Mesendoderm (in vitro differentiated cells): ENCODE results near the gene PRKD1.
A peak's percentile ranks its signal among the peaks of the same experiment; 100 is the strongest.

Experiments used
- DNase-seq: peaks from one replicate; pipeline ENCODE4 v3.0.0; 2013
- H2AK5ac ChIP-seq: 2 replicates; pipeline ENCODE4 v1.6.1; 2013; ENCODE audit warnings: low read length, inconsistent platforms
- H2BK120ac ChIP-seq: 2 replicates; pipeline ENCODE4 v1.6.1; 2013; ENCODE audit warnings: low read depth, mild to moderate bottlenecking, low read length, moderate library complexity, mixed read lengths
- H2BK15ac ChIP-seq: replicated peaks from 2 replicates; pipeline ENCODE4 v1.6.1; 2013; ENCODE audit warnings: low read depth, mild to moderate bottlenecking, moderate library complexity
- H2BK5ac ChIP-seq: 2 replicates; pipeline ENCODE4 v1.6.1; 2013; ENCODE audit warnings: low read length, inconsistent platforms
- H3K18ac ChIP-seq: 2 replicates; pipeline ENCODE4 v1.6.1; 2013; ENCODE audit warnings: mild to moderate bottlenecking, low read length, mixed read lengths
- H3K23ac ChIP-seq: one replicate; pipeline ENCODE4 v1.6.1; 2013; ENCODE audit warnings: low read length
- H3K27ac ChIP-seq: 2 replicates; pipeline ENCODE4 v1.5.1; 2013; ENCODE audit warnings: low read depth, mild to moderate bottlenecking, inconsistent platforms, low read length, moderate library complexity
- H3K27me3 ChIP-seq: 2 replicates; pipeline ENCODE4 v1.6.1; 2013; ENCODE audit warnings: low read length, control low read depth, mild to moderate bottlenecking, inconsistent platforms; ENCODE audit not compliant: insufficient read depth, poor library complexity
- H3K36me3 ChIP-seq: 2 replicates; pipeline ENCODE4 v1.6.1; 2013; ENCODE audit warnings: low read length, inconsistent platforms; ENCODE audit not compliant: control insufficient read depth, insufficient read depth
- H3K4ac ChIP-seq: one replicate; pipeline ENCODE4 v1.6.1; 2013; ENCODE audit warnings: low read depth, mild to moderate bottlenecking, low read length, moderate library complexity
- H3K4me1 ChIP-seq: 2 replicates; pipeline ENCODE4 v1.6.1; 2013; ENCODE audit warnings: low read depth, low read length, inconsistent platforms; ENCODE audit not compliant: control insufficient read depth
- H3K4me2 ChIP-seq: 2 replicates; pipeline ENCODE4 v1.6.1; 2013; ENCODE audit warnings: low read length
- H3K4me3 ChIP-seq: 2 replicates; pipeline ENCODE4 v1.5.1; 2013; ENCODE audit warnings: mild to moderate bottlenecking, low read length
- H3K56ac ChIP-seq: one replicate; pipeline ENCODE4 v1.6.1; 2013; ENCODE audit warnings: low read length
- H3K79me1 ChIP-seq: 2 replicates; pipeline ENCODE4 v1.6.1; 2013; ENCODE audit warnings: low read length, inconsistent platforms
- H3K79me2 ChIP-seq: 2 replicates; pipeline ENCODE4 v1.6.1; 2013; ENCODE audit warnings: mild to moderate bottlenecking, low read length; ENCODE audit not compliant: control insufficient read depth, insufficient read depth
- H3K9ac ChIP-seq: 2 replicates; pipeline ENCODE4 v1.6.1; 2013; ENCODE audit warnings: low read length, inconsistent platforms
- H4K5ac ChIP-seq: one replicate; pipeline ENCODE4 v1.6.1; 2013; ENCODE audit warnings: low read length
- H4K8ac ChIP-seq: one replicate; pipeline ENCODE4 v1.6.1; 2013; ENCODE audit warnings: low read depth, mild to moderate bottlenecking, control low read depth, low read length, moderate library complexity
- WGBS: extraction: QIAGEN DNeasy Blood & Tissue Kit; methylation state at CpG from one replicate; pipeline ENCODE4 v1.1.7; 2013; ENCODE audit warnings: low lambda C conversion rate, missing lambda C conversion rate; ENCODE audit not compliant: insufficient coverage; ENCODE audit errors: extremely low coverage; 5-methylcytosine and 5-hydroxymethylcytosine counted together

Gene PRKD1

DNA sequence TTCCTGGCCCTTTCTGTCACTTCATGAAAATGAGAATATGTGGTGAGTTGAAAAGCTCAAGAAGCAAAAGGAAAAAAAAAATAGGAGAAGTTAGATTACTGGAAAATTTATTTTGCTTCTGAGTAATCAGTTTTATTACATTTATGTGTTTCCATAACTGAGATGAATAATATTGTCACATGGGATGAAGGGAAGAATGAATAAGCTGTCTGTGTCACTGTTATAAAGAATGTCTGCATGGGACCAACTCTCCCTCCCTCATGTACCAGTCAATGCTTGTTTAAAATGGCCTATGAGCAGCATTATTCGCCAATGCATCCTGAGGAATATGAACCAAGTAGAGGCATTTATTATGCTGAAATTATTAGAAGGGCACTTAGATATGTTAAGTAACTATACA lies 246.3 kb downstream of the PRKD1 start:
- Histone ChIP-seq H4K8ac (no peak overlapping the region), H3K4me3 (no peak overlapping the region), H3K4me2 (no peak overlapping the region), H2BK5ac (no peak overlapping the region), H2BK15ac (no peak overlapping the region), H3K56ac (no peak overlapping the region), H3K79me2 (no peaks in the 10 kb centered on the region), H2BK120ac (no peak overlapping the region), H3K79me1 (no peaks in the 10 kb centered on the region), H3K9ac (no peak overlapping the region), H3K36me3 (no peaks in the 10 kb centered on the region), H4K5ac (no peak overlapping the region), H3K4ac (no peak overlapping the region), H2AK5ac (no peak overlapping the region), H3K18ac (no peak overlapping the region), H3K27me3 (no peaks in the 10 kb centered on the region), H3K4me1 (no peaks in the 10 kb centered on the region), H3K23ac (no peak overlapping the region), H3K27ac (no peak overlapping the region)
- no CpG with 5 or more reads among the region's 1 CpG for WGBS
- DNase-seq: no peak

DNA sequence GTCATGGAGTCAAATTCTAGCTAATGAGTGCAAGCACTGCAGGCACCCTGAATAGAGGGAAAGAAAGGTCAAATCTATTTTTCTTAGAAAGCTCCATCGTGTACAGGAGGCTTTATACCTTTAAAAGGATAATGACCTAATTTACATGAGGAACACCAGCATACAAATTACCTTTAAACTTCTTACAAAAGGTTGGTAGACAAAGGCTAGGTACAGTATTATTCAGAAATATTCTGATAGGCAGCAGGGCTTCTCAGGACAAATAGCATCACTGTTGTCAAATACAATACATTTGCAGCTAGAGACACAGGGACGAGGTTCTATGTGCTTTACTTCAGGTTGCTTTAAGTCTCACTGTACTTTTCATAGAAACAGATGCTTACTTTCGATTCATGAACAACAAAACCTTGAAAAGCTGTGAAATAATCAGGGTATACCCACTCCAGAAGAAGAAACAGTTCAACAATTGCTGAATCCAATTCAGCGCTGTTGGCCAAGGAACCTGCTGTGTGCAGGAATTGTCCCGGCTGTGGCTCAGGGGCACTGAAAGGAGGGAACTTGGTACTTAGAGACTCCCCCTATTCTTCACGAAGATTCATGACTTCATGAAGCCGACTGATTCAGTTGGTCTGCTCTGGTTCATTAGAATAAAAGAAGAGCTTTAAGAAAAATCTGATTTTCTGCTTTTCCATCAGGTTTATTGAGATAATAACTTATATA lies 252.9 kb downstream of the PRKD1 start:
- Histone ChIP-seq H3K56ac (no peak overlapping the region), H3K79me1 (no peaks in the 10 kb centered on the region), H3K4ac (no peak overlapping the region), H3K27ac (no peak overlapping the region), H2BK15ac (no peak overlapping the region), H3K4me3 (no peak overlapping the region), H3K36me3 (no peaks in the 10 kb centered on the region), H4K5ac (no peak overlapping the region), H3K23ac (no peak overlapping the region), H2BK5ac (no peak overlapping the region), H2AK5ac (no peak overlapping the region), H3K79me2 (no peaks in the 10 kb centered on the region), H3K18ac (no peak overlapping the region), H4K8ac (no peak overlapping the region), H3K27me3 (no peaks in the 10 kb centered on the region), H3K4me1 (no peaks in the 10 kb centered on the region), H3K9ac (no peak overlapping the region), H3K4me2 (no peak overlapping the region), H2BK120ac (no peak overlapping the region)
- WGBS: no CpG with 5 or more reads among the region's 7 CpGs
- DNase-seq: no peak

GRCh38 chr14:29672831-29673230 lies 254.8 kb downstream of the PRKD1 start:
- no peak overlapping the region for H3K56ac ChIP-seq
- no peak overlapping the region for H4K8ac ChIP-seq
- H3K23ac ChIP-seq: no peak overlapping the region
- no peak for DNase-seq
- H3K36me3 ChIP-seq: no peaks in the 10 kb centered on the region
- H2BK5ac ChIP-seq: no peak overlapping the region
- no peak overlapping the region for H3K18ac ChIP-seq
- no peak overlapping the region for H2BK15ac ChIP-seq
- no peak overlapping the region for H3K27ac ChIP-seq
- no CpG with 5 or more reads among the region's 3 CpGs for WGBS
- H2BK120ac ChIP-seq: no peak overlapping the region
- H3K4me3 ChIP-seq: no peak overlapping the region
- H3K27me3 ChIP-seq: no peaks in the 10 kb centered on the region
- H3K4ac ChIP-seq: no peak overlapping the region
- H3K4me1 ChIP-seq: no peaks in the 10 kb centered on the region
- H3K79me2 ChIP-seq: no peaks in the 10 kb centered on the region
- H3K79me1 ChIP-seq: no peaks in the 10 kb centered on the region
- no peak overlapping the region for H2AK5ac ChIP-seq
- no peak overlapping the region for H3K9ac ChIP-seq
- H3K4me2 ChIP-seq: no peak overlapping the region
- H4K5ac ChIP-seq: no peak overlapping the region

GRCh38 chr14:29671034-29671433 lies 256.6 kb downstream of the PRKD1 start:
- WGBS: no CpG with 5 or more reads among the region's 1 CpG
- no peak overlapping the region for H3K27ac ChIP-seq
- no peak for DNase-seq

DNA sequence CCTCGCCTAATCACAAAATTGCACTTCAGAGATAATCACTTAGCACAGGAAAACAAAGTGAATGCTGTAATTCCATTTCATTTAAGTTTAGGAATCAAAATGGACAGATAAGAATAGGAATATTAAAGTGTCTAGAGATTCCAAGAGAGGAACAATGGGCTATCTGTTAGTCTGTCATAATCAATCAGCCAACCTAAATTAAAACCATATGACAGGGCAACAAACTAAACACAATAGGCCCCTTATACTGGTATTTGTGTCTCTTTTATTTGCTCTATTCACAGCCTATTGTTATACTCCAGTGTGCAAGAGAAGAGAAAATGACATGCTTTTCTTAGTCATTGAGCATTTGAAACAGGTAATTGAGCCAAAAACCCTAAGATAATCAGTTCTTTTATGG lies 259.4 kb downstream of the PRKD1 start:
- no CpG with 5 or more reads among the region's 1 CpG for WGBS

More at GRCh38 chr14:29671034-29671433, 256.6 kb downstream of the PRKD1 start:
- no peak overlapping the region for H2BK120ac ChIP-seq
- H3K9ac ChIP-seq: no peak overlapping the region
- H2AK5ac ChIP-seq: no peak overlapping the region
- no peak overlapping the region for H3K4ac ChIP-seq
- no peak overlapping the region for H4K5ac ChIP-seq
- no peak overlapping the region for H4K8ac ChIP-seq
- H3K36me3 ChIP-seq: no peaks in the 10 kb centered on the region
- no peak overlapping the region for H2BK5ac ChIP-seq
- H3K56ac ChIP-seq: no peak overlapping the region
- H3K4me3 ChIP-seq: no peak overlapping the region
- H3K27me3 ChIP-seq: no peaks in the 10 kb centered on the region
- H2BK15ac ChIP-seq: no peak overlapping the region
- H3K4me2 ChIP-seq: no peak overlapping the region
- no peaks in the 10 kb centered on the region for H3K4me1 ChIP-seq
- no peaks in the 10 kb centered on the region for H3K79me2 ChIP-seq
- no peak overlapping the region for H3K23ac ChIP-seq
- H3K18ac ChIP-seq: no peak overlapping the region
- no peaks in the 10 kb centered on the region for H3K79me1 ChIP-seq

GRCh38 chr14:29664515-29664914 lies 263.1 kb downstream of the PRKD1 start:
- Histone ChIP-seq H3K4me2 (no peak overlapping the region), H3K4ac (no peak overlapping the region), H3K27me3 (no peaks in the 10 kb centered on the region), H3K18ac (no peak overlapping the region), H3K27ac (no peak overlapping the region), H2BK15ac (no peak overlapping the region), H3K79me1 (no peaks in the 10 kb centered on the region), H3K4me1 (peaks cover 2% of the 10 kb centered on the region), H2AK5ac (no peak overlapping the region), H3K9ac (no peak overlapping the region), H2BK5ac (no peak overlapping the region), H4K5ac (no peak overlapping the region), H3K56ac (no peak overlapping the region), H3K36me3 (no peaks in the 10 kb centered on the region), H3K79me2 (no peaks in the 10 kb centered on the region), H3K23ac (no peak overlapping the region), H3K4me3 (no peak overlapping the region), H4K8ac (no peak overlapping the region), H2BK120ac (no peak overlapping the region)
- WGBS: no CpG with 5 or more reads among the region's 5 CpGs
- no peak for DNase-seq

More for the DNA sequence above, 259.4 kb downstream of the PRKD1 start:
- Histone ChIP-seq H3K27ac (no peak overlapping the region), H2BK5ac (no peak overlapping the region), H2AK5ac (no peak overlapping the region), H3K4ac (no peak overlapping the region), H2BK15ac (no peak overlapping the region), H3K18ac (no peak overlapping the region), H3K4me2 (no peak overlapping the region), H3K79me2 (no peaks in the 10 kb centered on the region), H2BK120ac (no peak overlapping the region), H3K4me1 (peaks cover 2% of the 10 kb centered on the region), H3K36me3 (no peaks in the 10 kb centered on the region), H3K79me1 (no peaks in the 10 kb centered on the region), H4K8ac (no peak overlapping the region), H3K56ac (no peak overlapping the region), H3K4me3 (no peak overlapping the region), H4K5ac (no peak overlapping the region), H3K27me3 (no peaks in the 10 kb centered on the region), H3K23ac (no peak overlapping the region), H3K9ac (no peak overlapping the region)
- DNase-seq: peak; percentile 22
